D721Med (cell line): ENCODE data around the gene NABP1.

Experiments
- DNase-seq: peaks from one replicate; pipeline ENCODE4 v3.0.0; 2011; ENCODE audit warnings: low spot score; ENCODE audit not compliant: insufficient read length
- FAIRE-seq: peaks from 2 replicates; lab custom pipeline; 2011; peaks lifted over from hg19 to GRCh38; lab: Jason Lieb, UNC
- CTCF ChIP-seq: IDR thresholded peaks from 2 replicates; pipeline ENCODE4 v1.5.1; 2012; ENCODE audit warnings: mild to moderate bottlenecking, control low read depth; ENCODE audit not compliant: insufficient read depth; ENCODE audit errors: missing control alignments

NABP1 gene

GRCh38 chr2:191670076-191670475 is 7.9 kb upstream of the NABP1 start:
- TF ChIP-seq CTCF: no peak
- FAIRE-seq (no peak), DNase-seq (no peak)

- TF ChIP-seq CTCF: no peak
- DNase-seq: no peak
- FAIRE-seq: no peak
These were observed 7.1 kb upstream of the NABP1 start for GRCh38 chr2:191670787-191671186.

GRCh38 chr2:191675807-191676721 is 1.9 kb upstream of the NABP1 start:
- no peak for DNase-seq
- no peak for FAIRE-seq
- TF ChIP-seq CTCF: no peak

- FAIRE-seq: no peak
- DNase-seq: no peak
- no peak for TF ChIP-seq CTCF
These were observed 918 bp upstream of the NABP1 start for GRCh38 chr2:191676790-191677645.

- DNase-seq: no peak
- no peak for FAIRE-seq
- TF ChIP-seq CTCF: no peak
These were observed 633 bp downstream of the NABP1 start for GRCh38 chr2:191678437-191679100.

- FAIRE-seq (no peak), DNase-seq (no peak)
- TF ChIP-seq CTCF: no peak
These were observed 2.1 kb downstream of the NABP1 start for GRCh38 chr2:191679818-191680600.
